GM18907 (cell line): ENCODE data around the gene TIFAB.
A peak's percentile ranks its signal among the peaks of the same experiment; 100 is the strongest.

ENCODE experiments used
- ATAC-seq: cut with Tn5 transposase; IDR thresholded peaks from one replicate; pipeline ENCODE4 v1.9.1; 2021; ENCODE audit warnings: mild to moderate bottlenecking, moderate library complexity; ENCODE audit not compliant: unreplicated experiment

The TIFAB gene

DNA sequence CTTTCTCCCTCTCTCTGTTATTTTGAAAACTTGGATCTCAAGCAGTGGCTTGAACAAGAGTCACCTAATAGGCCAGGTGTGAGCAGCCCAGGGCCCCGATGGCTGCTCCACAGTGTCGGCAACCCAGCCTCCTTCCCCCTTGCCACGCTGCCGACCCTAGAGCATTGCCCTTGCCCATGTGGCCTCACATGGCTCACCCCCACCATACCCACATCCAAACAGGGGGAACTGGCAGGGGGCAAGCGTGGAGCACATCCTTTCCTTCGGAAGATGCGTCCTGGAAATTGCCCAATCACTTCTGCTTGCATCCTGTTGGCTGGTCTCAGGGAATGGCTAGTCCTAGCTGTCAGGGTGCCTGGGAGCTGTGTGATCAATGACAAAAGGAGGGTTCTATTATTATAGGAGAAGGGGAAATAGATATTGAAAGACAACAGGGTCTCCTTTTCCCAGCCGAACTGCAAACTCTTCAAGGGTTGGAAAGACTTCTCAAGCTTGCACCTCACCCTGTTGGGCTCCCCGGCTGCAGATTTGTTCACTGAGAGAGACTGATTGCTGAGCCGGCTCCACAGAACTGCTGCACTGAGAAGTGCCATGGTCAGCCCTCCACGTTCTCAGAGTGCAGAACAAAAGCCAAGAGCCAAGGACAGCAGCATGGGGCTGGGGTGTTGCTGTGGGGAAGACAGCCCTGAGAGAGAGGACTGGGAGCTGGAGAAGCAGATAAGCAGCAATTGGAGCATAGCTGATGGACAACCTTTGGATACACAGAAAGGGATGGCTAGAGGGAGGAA is 8.3 kb upstream of the TIFAB start:
- no peak for ATAC-seq

DNA sequence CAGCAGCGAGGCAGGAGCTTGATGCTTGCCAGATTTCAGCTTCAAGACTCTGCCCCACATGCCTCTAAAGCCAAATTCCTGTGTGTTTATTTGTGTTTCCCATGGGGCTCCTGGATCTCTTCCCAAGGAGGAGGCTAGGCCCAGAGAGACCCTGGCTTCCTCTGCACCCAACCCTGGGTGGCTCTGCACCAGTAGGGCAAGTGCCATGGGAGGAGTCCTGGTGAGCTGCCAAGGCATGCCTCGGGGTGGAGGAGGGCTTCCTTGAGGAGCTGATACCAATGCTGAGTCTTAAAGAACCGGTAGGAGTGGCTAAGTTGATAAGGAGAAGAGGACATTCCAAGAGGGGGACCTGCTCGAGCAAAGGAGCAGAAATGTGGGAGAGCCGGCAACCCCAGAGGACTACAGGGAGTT is 6.8 kb upstream of the TIFAB start:
- ATAC-seq, result no peak

DNA sequence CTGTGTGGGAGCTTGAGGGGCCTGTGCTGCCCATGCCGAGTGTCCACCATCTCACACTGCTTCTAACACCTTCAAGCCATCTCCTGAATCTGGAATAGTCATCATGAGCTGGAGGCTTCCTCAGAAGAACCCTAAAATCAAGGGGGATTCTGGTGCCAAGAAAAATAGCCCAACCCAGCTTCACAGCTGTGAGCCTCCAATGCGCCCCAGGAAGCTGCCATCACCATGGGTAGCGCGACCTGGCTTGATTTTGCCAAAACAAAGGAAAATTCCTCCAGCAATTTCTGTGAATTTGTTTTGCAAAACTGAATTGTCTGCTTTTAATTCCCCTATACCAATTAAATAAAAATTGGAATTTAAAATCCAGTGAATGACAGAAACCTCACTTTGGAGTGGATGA is 6.2 kb upstream of the TIFAB start:
- no peak for ATAC-seq

DNA sequence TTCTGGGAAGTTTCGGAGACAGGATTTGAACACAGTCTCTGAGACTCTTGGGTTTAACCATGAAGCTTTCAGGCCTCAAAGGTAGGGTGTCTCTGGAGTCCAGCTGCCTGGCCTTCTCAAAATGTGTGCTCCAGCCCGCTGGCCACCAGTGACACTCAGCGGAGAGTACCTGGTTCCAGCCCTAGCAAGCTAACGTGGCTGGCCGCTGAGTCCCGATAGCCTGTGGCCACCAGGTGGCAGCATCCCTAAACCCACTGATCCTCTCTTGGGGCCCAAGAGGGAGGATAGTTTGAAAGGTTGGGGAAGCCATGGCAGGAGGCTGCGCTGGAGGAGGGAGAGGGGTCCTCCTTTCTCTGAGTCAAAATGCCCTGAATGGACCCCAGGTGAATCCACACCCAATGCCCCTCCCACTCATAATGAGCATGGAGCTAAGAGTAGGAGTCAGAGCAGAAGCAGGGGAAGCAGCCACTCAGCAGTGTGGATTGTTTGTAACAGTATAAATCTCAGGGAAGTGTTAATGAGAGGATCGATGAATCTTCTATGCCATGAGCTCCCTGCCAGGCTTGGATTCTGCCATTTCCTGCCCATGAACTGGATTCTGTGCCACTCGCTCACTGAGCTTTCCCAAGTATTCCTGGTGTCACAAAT is 5.4 kb upstream of the TIFAB start:
- ATAC-seq, result peak; percentile 67

DNA sequence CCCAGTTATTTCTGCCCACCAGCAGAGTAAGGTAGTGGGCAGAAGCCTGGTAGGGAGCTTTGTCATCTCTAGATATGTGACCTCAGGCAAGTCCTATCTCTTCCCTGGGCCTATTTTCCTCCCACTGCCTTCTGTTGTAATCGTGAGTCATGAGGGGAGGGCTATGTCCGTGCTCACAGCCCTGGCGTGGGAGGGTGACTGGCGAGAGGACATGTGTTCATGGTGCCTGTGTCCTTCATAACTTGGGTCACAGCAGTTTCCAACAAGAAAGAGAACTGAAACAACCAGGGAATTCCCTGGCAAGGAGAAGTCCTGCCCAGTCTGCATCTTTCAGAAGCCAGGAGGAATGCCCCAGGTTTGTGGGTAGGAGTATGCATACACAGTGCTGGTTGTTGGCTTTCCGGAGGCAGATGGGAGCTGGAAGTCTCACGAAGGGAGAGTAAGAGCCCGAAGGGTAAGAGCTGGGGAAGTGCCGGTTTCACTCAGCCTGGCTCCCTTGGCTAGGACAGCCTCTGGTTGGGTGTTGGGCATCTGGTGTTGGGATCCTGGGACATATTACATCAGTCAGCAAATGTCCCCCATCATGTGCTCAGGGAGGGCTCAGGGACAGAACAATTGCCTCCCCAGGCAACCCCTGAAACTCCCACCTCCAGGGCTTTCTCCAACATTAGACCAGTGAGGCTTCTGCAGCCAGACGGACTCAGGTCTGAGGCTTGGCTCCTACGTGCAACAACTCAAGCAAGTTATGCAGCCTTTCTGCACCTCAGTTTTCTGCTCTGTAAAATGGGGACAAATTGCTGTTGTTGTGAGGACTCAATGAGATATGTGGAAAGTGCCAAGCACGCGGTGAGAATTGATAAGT is 4.3 kb upstream of the TIFAB start:
- ATAC-seq, result peak; percentile 63

DNA sequence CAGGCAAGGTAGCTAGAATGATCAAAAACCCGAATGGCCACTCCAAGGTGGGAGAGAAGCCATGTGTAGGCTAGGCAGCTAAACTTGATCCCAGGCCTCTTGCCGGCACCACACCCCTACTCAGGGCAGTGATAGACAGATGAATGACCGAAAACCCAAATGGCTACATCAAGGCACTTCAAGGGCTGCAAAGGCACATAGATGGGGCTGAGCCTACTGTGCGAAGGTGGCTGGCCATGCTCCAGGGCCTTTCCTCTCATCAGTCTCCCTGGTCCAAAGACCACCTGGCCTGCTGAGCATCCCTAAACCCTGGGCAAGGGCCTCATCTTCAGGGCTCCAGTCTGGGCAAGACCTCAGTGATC is 3.7 kb upstream of the TIFAB start:
- no peak for ATAC-seq

DNA sequence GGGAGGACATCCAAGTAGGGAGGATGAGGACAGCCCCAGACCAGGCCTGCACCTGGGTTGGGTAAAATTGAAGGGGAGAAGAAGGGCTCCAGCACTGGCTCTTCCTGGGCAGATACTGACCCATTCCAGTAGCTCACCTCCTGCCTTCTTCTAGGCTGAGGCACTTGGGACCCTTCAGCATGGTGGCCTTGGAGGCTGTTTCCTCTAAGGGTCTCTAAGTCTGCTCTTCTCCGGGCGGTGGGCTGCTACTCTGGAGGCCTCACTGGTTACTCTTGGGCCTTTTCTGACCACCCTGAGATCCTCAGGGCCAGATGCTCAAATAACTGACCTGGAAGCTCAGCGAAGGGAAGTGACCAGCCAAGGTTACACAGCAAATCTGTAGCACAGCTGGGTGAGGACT is 2.8 kb upstream of the TIFAB start:
- no peak for ATAC-seq

DNA sequence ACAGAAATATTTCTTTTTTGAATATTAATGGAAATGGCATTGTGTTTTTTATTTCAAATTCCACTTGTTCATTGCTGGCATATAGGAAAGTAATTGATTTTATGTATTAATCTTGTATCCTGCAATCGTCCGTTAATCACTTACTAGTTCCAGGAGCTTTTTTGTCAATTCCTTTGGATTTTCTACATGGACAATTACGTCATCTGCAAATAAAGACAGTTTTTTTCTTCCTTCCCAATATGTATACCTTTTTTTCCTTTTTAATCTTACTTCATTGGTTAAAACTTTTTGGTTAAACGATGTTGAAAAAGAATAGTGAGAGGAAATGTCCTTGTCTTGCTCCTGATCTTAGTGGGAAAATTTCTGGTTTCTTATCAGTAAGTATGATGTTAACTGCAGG is 1.5 kb upstream of the TIFAB start:
- ATAC-seq, result no peak

DNA sequence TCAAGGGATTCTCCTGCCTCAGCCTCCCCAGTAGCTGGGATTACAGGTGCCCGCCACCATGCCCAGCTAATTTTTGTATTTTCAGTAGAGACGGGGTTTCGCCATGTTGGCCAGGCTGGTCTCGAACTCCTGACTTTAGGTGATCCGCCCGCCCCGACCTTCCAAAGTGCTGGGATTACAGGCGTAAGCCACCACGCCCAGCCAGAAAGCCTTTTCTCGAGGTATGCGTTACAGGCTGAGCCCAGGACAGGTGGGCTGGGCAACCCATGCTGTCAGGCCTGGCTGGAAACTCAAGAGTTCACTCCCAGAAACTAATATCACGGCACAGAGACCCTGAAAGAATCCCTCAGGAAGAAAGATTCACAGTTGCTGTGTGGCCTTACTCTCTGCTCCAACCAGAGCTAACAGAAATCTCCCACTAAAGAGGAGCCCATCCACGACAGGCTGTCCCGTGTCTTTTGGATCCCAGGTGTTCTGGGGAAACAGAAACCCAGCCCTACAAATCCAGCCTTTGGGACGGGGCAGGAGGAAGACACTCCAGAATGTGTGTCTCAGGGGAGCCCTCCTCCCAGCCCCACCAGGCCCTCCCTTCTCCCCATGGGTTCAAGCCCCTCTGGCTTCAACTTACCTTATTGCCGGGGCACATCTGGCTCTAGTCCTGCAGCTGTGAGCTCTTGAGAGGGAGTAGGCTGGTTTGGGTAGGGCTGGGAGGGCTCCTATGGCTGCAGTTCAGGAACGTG is 400 bp downstream of the TIFAB start:
- no peak for ATAC-seq

DNA sequence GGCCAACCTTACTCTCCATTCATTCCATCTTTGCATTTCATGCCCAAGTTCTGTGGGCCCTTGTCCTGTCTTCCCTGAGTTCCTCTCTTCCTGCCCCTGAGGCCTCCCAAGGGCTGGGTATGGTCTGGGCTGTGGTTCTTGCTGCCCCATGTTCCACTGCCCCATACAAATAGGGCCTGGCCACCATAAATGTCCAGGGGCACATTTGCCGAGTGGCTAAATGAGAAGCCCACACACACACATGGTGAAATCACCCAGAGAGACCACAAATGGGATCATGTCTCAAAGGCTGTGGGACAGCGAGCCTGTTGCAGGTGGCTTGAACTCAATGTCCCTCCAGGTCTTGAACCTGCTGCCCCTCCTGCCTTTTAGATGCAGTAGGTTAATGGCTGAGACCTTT is 1.2 kb downstream of the TIFAB start:
- ATAC-seq, result no peak

DNA sequence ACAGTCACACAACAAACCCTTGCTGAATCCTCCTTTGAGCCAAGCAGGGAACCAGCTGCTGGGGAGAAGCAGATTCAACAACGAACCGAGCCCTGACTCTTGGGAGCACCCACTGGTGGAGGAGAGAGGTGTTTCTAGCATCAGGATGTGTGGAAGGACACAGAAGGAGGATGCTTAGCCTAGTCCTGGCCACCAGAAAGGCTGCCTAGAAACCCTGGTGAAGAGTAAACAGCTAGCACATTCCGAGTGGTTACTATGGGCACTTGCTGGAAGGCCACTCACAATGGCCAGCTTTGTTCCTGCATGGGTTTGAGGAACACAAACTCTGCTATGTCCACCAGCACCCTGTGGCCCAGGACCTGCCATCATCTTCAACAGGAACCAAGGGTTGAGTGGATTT is 1.8 kb downstream of the TIFAB start:
- no peak for ATAC-seq

DNA sequence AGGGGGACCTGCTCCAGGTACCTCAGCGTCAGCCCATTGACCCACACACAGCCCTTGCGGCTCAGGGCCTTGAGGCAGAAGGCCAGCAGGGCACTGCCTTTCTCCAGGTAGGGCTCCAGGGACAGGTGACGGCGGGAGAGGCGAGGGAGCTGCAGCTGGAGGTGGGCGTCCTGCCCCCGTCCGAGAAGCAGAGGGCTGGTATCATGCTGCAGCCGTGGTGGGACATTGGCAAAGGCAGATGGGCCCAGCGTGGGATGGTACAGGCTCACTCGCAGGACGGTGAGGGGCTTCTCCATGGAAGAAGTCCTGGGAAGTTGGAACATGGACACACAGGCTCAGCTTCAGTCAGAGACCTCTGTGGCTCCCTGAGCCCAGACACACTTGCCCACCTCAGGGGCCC is 2.5 kb downstream of the TIFAB start:
- ATAC-seq, result no peak

DNA sequence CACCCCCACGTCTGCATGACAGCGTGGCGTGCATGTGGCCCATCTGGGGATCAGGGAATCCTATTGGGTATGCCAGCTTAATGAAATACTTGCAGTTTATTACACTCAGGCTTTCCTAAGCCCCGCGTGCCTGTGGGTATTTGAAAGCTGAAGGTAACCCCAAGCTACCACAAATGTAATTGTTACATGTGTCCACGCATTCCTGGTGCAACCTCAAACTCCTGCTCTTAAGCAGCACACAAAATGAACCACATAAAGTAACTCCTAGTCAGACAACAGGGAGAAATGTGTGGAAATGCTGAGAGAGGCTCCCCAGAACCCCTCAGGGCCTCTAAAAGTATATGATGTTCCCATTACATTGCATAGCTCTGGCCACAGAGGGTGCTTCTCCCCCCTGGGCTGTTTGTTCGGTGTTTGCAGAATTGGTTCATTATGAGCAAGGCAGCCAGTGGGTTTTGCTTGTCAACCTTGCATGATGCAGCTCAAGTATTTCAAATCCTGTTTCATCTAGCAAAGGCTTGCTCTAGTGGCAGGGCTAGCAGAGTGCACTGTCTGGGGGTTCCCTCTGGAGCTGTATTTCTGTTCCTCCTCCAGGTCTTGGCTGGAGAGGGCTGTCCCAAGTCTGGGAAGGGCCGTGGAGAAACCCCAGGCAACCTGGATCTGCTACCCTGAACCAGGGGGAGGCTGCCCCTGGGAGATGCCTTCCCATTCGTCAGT is 3.2 kb downstream of the TIFAB start:
- ATAC-seq, result no peak

DNA sequence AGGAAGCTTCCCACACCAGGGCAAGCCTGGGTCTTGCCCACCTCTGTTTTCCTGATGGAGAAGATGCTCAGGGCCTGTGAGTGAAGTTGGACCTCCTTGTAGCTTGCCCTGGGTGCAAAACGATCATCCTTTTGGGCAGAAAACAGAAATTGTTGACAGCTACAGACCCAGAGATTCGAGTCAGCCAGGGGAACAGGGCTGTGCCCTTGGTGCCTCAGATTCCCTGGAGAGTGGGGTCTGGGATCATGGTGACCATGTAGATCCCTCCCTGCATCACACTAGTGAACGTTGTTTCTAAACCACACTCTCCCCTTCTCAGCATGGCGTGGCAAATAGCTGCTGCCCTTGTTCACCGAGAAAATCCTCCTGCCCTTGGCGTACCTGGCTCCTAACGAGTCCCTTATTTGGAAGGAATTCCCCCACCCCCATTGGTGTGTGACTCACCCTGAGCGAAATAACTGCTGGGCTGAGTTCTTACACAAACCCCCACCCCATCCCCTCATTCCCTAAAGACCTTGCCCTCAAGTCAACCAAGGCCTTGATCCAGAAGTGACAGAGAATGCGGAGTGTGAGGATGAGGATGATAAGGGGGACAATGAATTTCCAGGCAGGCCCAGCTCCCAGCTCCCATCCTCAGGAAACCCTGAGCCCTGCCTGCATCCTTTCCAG is 3.9 kb downstream of the TIFAB start:
- no peak for ATAC-seq

DNA sequence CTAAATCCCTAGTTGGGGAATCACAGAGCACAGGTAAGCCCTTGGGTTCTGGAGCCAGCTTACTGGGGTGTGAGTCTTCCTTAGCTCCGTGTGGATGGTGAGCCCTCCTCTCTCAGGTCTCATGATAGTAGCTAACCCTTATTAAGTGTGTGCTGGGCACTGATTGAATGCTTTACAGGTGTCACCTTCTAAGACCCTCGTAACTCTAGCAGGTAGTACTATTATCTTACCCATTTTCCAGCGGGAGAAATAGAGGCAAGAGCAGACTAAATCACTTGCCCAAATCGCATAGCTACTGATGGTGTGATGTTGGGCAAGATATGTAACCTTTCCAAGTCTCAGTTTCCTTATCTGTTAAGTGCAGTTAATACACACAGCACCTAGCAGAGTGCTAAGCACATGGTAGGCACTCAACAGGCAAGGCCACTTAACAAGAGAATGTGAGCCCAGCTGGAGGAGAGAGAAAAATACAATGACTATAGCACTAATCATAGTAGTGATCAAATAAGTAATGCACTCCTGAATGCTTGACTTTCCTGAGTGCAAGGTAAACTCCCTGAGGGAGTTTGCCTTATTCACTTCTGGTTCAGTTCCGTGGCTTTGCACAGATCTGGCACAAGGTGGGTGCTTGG is 4.7 kb downstream of the TIFAB start, which contains the start of gene DCANP1:
Gene DCANP1 (minus strand): TSS at position 51 of the 632 bp plus-strand sequence. CDS start 240 bp downstream, outside the sequence.
- no peak for ATAC-seq

DNA sequence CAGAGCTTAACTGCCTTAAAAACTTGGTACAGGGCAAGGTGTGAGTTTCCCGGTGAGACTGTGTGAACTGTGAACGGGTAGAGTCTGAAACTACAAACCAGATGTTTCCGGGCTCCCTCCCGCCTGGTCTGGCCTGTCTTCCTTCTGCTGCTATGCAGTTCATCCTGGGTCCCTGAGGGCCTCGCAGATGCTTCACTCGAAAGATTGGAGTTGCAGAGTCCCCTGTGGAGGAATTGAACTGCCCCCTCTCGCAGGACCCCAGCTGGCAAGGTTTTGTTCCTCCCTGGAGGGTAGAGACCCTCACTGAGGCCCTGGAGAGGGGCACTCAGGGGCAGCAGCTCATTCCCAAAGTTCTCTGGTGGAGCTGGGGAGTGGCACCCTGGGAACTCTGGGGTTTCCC is 5.5 kb downstream of the TIFAB start:
- no peak for ATAC-seq

DNA sequence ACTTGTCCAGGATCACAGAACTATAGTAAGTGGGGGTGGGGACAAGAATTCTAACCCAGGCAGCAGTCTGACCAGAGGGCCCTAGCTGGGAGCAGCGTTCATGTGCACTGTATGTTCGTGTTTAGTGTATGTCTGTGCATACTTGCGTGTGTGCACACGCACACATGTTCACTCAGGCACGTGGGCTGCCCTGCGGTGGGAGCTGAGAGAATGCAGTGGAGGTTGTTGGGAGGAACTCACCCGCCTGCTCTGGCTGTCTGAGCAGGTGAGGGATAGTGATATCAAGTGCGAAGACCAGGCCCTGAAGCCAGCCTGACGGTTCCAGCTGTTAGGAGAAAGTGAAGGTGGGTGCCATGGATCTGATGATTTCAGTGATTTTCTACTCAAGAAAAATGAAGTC is 5.9 kb downstream of the TIFAB start:
- ATAC-seq, result no peak

DNA sequence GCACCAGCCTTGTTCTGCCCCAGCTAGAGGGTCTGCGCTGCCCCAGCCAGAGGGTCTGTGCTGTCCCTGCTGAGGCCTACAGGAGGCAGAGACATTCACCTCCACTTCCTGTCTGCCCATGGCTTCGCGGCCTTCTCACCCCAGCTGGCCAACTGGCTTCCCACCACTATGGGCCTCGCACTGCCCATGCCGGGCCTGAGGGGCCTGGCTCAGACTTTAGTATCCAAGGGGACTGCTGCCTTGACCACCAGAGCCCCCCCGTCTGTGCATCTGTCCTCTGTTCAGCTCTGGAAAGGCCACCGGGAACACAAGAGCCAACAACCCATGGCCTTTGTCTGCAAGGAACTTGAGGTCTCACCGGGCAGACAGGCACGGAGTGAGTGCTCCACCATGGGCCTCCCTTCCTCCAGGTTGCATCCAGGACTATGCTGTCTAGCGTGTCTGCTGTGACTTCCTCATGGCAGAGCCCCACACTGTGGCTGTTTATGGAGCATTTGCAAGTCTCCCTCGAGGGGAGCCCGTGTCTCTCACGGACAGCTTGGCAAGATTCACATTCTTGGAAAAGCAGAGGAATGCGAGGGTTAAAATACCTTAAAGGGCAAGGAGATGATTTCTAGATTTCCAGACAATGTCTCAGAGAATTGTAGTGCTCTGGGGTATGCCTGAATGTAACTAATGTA is 6.7 kb downstream of the TIFAB start:
- ATAC-seq, result no peak

DNA sequence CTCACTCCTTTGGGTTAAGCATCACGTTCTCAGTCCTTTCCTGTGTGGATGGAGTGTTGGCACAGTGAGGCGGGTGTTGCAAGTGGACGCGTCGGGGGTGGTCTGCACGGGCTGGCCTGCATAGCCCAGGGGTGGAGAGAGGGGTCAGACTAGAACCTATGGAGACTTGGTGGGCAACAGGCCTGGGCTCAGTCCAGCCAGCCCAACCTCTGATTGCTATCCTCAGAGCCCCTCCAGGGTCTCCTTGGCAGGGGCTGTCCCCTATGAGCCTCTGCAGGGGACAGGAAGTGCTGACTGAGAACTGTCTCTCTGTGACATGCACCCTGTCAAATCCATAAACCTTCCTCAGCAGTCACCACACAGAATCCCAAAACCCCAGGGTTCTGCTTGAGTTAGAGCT is 7.3 kb downstream of the TIFAB start:
- ATAC-seq, result no peak
